ENCODE data around the gene ZNF420.
A peak's percentile ranks its signal among the peaks of the same experiment; 100 is the strongest.
"Not testable (repeated sequence)": the region's sequence is repeated elsewhere in the genome, so short reads cannot be mapped to it uniquely, and the experiment has no call there.

The ZNF420 gene

GRCh38 chr19:37077934-37078716 is at the start of gene ZNF420:
Gene ZNF420 (plus strand): TSS chr19:37078433. CDS start chr19:37089119, 10,686 bp downstream.
- Histone ChIP-seq H3K36me3 (ENCODE audit: control insufficient read depth, insufficient read depth, low read length) (no peaks in the 10 kb centered on the region), H3K4me3 (ENCODE audit: low read length) (peak within 1 kb of the TSS; percentile 90), H3K9me3 (ENCODE audit: control insufficient read depth, insufficient read depth, low read length) (no peaks in the 10 kb centered on the region), H3K27me3 (ENCODE audit: control insufficient read depth, insufficient read depth, low read length) (no peaks in the 10 kb centered on the region), H3K27ac (ENCODE audit: low read length) (no peak within 1 kb of the TSS), H3K4me1 (ENCODE audit: control insufficient read depth, insufficient read depth, low read length) (no peaks in the 10 kb centered on the region)
- DNase-seq (ENCODE audit: low read depth, low spot score) = peak; percentile 81
- WGBS (ENCODE audit: insufficient coverage, insufficient read length) = no CpG with 5 or more reads among the region's 61 CpGs

- WGBS (ENCODE audit: insufficient coverage, insufficient read length) = 100% methylated on average over 1 of the region's 1 CpG
These were observed 33.1 kb upstream of the ZNF420 start for GRCh38 chr19:37045140-37045539.

GRCh38 chr19:37055330-37055729 is 22.9 kb upstream of the ZNF420 start:
- no CpG with 5 or more reads among the region's 22 CpGs for WGBS (ENCODE audit: insufficient coverage, insufficient read length)

More at GRCh38 chr19:37045140-37045539, 33.1 kb upstream of the ZNF420 start:
- Histone ChIP-seq H3K9me3 (ENCODE audit: control insufficient read depth, insufficient read depth, low read length) (no peaks in the 10 kb centered on the region; the same call in 1 of the 2 replicates), H3K27ac (ENCODE audit: low read length) (no peak overlapping the region), H3K27me3 (ENCODE audit: control insufficient read depth, insufficient read depth, low read length) (no peaks in the 10 kb centered on the region), H3K4me1 (ENCODE audit: control insufficient read depth, insufficient read depth, low read length) (no peaks in the 10 kb centered on the region), H3K4me3 (ENCODE audit: low read length) (no peak overlapping the region), H3K36me3 (ENCODE audit: control insufficient read depth, insufficient read depth, low read length) (no peaks in the 10 kb centered on the region)
- no peak for DNase-seq (ENCODE audit: low read depth, low spot score)

GRCh38 chr19:37056776-37057175 is 21.5 kb upstream of the ZNF420 start:
- DNase-seq (ENCODE audit: low read depth, low spot score) = no peak
- WGBS (ENCODE audit: insufficient coverage, insufficient read length) = no CpG with 5 or more reads among the region's 24 CpGs

More at GRCh38 chr19:37055330-37055729, 22.9 kb upstream of the ZNF420 start:
- Histone ChIP-seq H3K36me3 (ENCODE audit: control insufficient read depth, insufficient read depth, low read length) (no peaks in the 10 kb centered on the region), H3K27me3 (ENCODE audit: control insufficient read depth, insufficient read depth, low read length) (no peaks in the 10 kb centered on the region), H3K4me1 (ENCODE audit: control insufficient read depth, insufficient read depth, low read length) (no peaks in the 10 kb centered on the region), H3K27ac (ENCODE audit: low read length) (no peak overlapping the region), H3K9me3 (ENCODE audit: control insufficient read depth, insufficient read depth, low read length) (peaks cover 9% of the 10 kb centered on the region), H3K4me3 (ENCODE audit: low read length) (no peak overlapping the region)
- no peak for DNase-seq (ENCODE audit: low read depth, low spot score)

GRCh38 chr19:37059142-37059541 is 19.1 kb upstream of the ZNF420 start:
- H3K9me3 ChIP-seq (ENCODE audit: control insufficient read depth, insufficient read depth, low read length) = peaks cover 11% of the 10 kb centered on the region
- no CpG with 5 or more reads among the region's 39 CpGs for WGBS (ENCODE audit: insufficient coverage, insufficient read length)
- no peaks in the 10 kb centered on the region for H3K36me3 ChIP-seq (ENCODE audit: control insufficient read depth, insufficient read depth, low read length)
- no peak for DNase-seq (ENCODE audit: low read depth, low spot score)
- no peak overlapping the region for H3K4me3 ChIP-seq (ENCODE audit: low read length)
- H3K4me1 ChIP-seq (ENCODE audit: control insufficient read depth, insufficient read depth, low read length) = no peaks in the 10 kb centered on the region
- H3K27me3 ChIP-seq (ENCODE audit: control insufficient read depth, insufficient read depth, low read length) = no peaks in the 10 kb centered on the region
- no peak overlapping the region for H3K27ac ChIP-seq (ENCODE audit: low read length)

More at GRCh38 chr19:37056776-37057175, 21.5 kb upstream of the ZNF420 start:
- no peaks in the 10 kb centered on the region for H3K27me3 ChIP-seq (ENCODE audit: control insufficient read depth, insufficient read depth, low read length)
- peaks cover 11% of the 10 kb centered on the region for H3K9me3 ChIP-seq (ENCODE audit: control insufficient read depth, insufficient read depth, low read length)
- no peak overlapping the region for H3K27ac ChIP-seq (ENCODE audit: low read length)
- H3K36me3 ChIP-seq (ENCODE audit: control insufficient read depth, insufficient read depth, low read length) = no peaks in the 10 kb centered on the region
- H3K4me1 ChIP-seq (ENCODE audit: control insufficient read depth, insufficient read depth, low read length) = no peaks in the 10 kb centered on the region
- no peak overlapping the region for H3K4me3 ChIP-seq (ENCODE audit: low read length)

- not testable (repeated sequence) for H3K27me3 ChIP-seq (ENCODE audit: control insufficient read depth, insufficient read depth, low read length); H3K27ac ChIP-seq (ENCODE audit: low read length); H3K36me3 ChIP-seq (ENCODE audit: control insufficient read depth, insufficient read depth, low read length); DNase-seq (ENCODE audit: low read depth, low spot score); H3K4me1 ChIP-seq (ENCODE audit: control insufficient read depth, insufficient read depth, low read length); H3K4me3 ChIP-seq (ENCODE audit: low read length); H3K9me3 ChIP-seq (ENCODE audit: control insufficient read depth, insufficient read depth, low read length)
- no CpG with 5 or more reads among the region's 4 CpGs for WGBS (ENCODE audit: insufficient coverage, insufficient read length)
These were observed 13.3 kb upstream of the ZNF420 start for GRCh38 chr19:37064886-37065285.

GRCh38 chr19:37074111-37074510 is 4.1 kb upstream of the ZNF420 start:
- H3K36me3 ChIP-seq (ENCODE audit: control insufficient read depth, insufficient read depth, low read length) = no peaks in the 10 kb centered on the region
- no peaks in the 10 kb centered on the region for H3K4me1 ChIP-seq (ENCODE audit: control insufficient read depth, insufficient read depth, low read length)
- H3K27ac ChIP-seq (ENCODE audit: low read length) = no peak overlapping the region
- DNase-seq (ENCODE audit: low read depth, low spot score) = no peak
- H3K4me3 ChIP-seq (ENCODE audit: low read length) = no peak overlapping the region
- H3K27me3 ChIP-seq (ENCODE audit: control insufficient read depth, insufficient read depth, low read length) = no peaks in the 10 kb centered on the region
- H3K9me3 ChIP-seq (ENCODE audit: control insufficient read depth, insufficient read depth, low read length) = no peaks in the 10 kb centered on the region

- no peak for DNase-seq (ENCODE audit: low read depth, low spot score)
- no peak overlapping the region for H3K4me3 ChIP-seq (ENCODE audit: low read length)
- no peaks in the 10 kb centered on the region for H3K9me3 ChIP-seq (ENCODE audit: control insufficient read depth, insufficient read depth, low read length)
- no peaks in the 10 kb centered on the region for H3K4me1 ChIP-seq (ENCODE audit: control insufficient read depth, insufficient read depth, low read length)
- no peaks in the 10 kb centered on the region for H3K27me3 ChIP-seq (ENCODE audit: control insufficient read depth, insufficient read depth, low read length)
- H3K36me3 ChIP-seq (ENCODE audit: control insufficient read depth, insufficient read depth, low read length) = no peaks in the 10 kb centered on the region
- no peak overlapping the region for H3K27ac ChIP-seq (ENCODE audit: low read length)
- no CpG with 5 or more reads among the region's 2 CpGs for WGBS (ENCODE audit: insufficient coverage, insufficient read length)
These were observed 3.3 kb upstream of the ZNF420 start for GRCh38 chr19:37074819-37075362.

GRCh38 chr19:37076524-37076923 is 1.7 kb upstream of the ZNF420 start:
- H3K36me3 ChIP-seq (ENCODE audit: control insufficient read depth, insufficient read depth, low read length); H3K4me3 ChIP-seq (ENCODE audit: low read length); H3K27me3 ChIP-seq (ENCODE audit: control insufficient read depth, insufficient read depth, low read length); H3K4me1 ChIP-seq (ENCODE audit: control insufficient read depth, insufficient read depth, low read length); DNase-seq (ENCODE audit: low read depth, low spot score); H3K27ac ChIP-seq (ENCODE audit: low read length); H3K9me3 ChIP-seq (ENCODE audit: control insufficient read depth, insufficient read depth, low read length): not testable (repeated sequence)
- WGBS (ENCODE audit: insufficient coverage, insufficient read length) = no CpG with 5 or more reads among the region's 4 CpGs

GRCh38 chr19:37077501-37077933 is 716 bp upstream of the ZNF420 start:
- Histone ChIP-seq H3K27ac (ENCODE audit: low read length) (no peak overlapping the region), H3K36me3 (ENCODE audit: control insufficient read depth, insufficient read depth, low read length) (no peaks in the 10 kb centered on the region), H3K27me3 (ENCODE audit: control insufficient read depth, insufficient read depth, low read length) (no peaks in the 10 kb centered on the region), H3K4me3 (ENCODE audit: low read length) (peak overlapping the region; percentile 90), H3K4me1 (ENCODE audit: control insufficient read depth, insufficient read depth, low read length) (no peaks in the 10 kb centered on the region), H3K9me3 (ENCODE audit: control insufficient read depth, insufficient read depth, low read length) (no peaks in the 10 kb centered on the region)
- WGBS (ENCODE audit: insufficient coverage, insufficient read length) = no CpG with 5 or more reads among the region's 7 CpGs
- no peak for DNase-seq (ENCODE audit: low read depth, low spot score)

GRCh38 chr19:37078717-37079032 is 442 bp downstream of the ZNF420 start:
- H3K36me3 ChIP-seq (ENCODE audit: control insufficient read depth, insufficient read depth, low read length) = no peaks in the 10 kb centered on the region
- DNase-seq (ENCODE audit: low read depth, low spot score) = no peak
- H3K4me1 ChIP-seq (ENCODE audit: control insufficient read depth, insufficient read depth, low read length) = no peaks in the 10 kb centered on the region
- WGBS (ENCODE audit: insufficient coverage, insufficient read length) = no CpG with 5 or more reads among the region's 7 CpGs
- H3K27me3 ChIP-seq (ENCODE audit: control insufficient read depth, insufficient read depth, low read length) = no peaks in the 10 kb centered on the region
- no peaks in the 10 kb centered on the region for H3K9me3 ChIP-seq (ENCODE audit: control insufficient read depth, insufficient read depth, low read length)
- H3K27ac ChIP-seq (ENCODE audit: low read length) = no peak overlapping the region
- H3K4me3 ChIP-seq (ENCODE audit: low read length) = peak overlapping the region; percentile 90

All from iPS DF 6.9 (cell line).